Smooth muscle cell (in vitro differentiated cells): ENCODE results near the gene ICA1. TPM values are rescaled to one million over a fixed set of nuclear protein-coding genes. Genes with fewer than 3 reads are reported as not detected.

Experiments
- DNase-seq: peaks from one replicate; lab custom pipeline; 2025; ENCODE audit not compliant: unreplicated experiment; lab: John Stamatoyannopoulos, UW
- H2AFZ ChIP-seq: fragments of 200-600 bp; sonication (generic); 2 replicates; pipeline ENCODE4 v1.6.0; 2016; ENCODE audit warnings: antibody characterized with exemption, low read depth, mild to moderate bottlenecking
- H3F3A ChIP-seq: fragments of 200-600 bp; sonication (generic); 2 replicates; pipeline ENCODE4 v1.6.0; 2017; ENCODE audit warnings: antibody characterized with exemption, low read depth
- H3K27ac ChIP-seq: fragments of 200-600 bp; sonication (generic); 2 replicates; pipeline ENCODE4 v1.5.1; 2016; ENCODE audit warnings: low read depth, mild to moderate bottlenecking
- H3K27me3 ChIP-seq: fragments of 200-600 bp; sonication (generic); 2 replicates; pipeline ENCODE4 v1.6.1; 2016; ENCODE audit warnings: low read depth, mild to moderate bottlenecking
- H3K36me3 ChIP-seq: fragments of 200-600 bp; sonication (generic); 2 replicates; pipeline ENCODE4 v1.5.1; 2016; ENCODE audit warnings: low read depth
- H3K4me1 ChIP-seq: fragments of 200-600 bp; sonication (generic); 2 replicates; pipeline ENCODE4 v1.5.1; 2016; ENCODE audit warnings: low read depth
- H3K4me2 ChIP-seq: fragments of 200-600 bp; sonication (generic); 2 replicates; pipeline ENCODE4 v1.6.0; 2016; ENCODE audit warnings: mild to moderate bottlenecking
- H3K4me3 ChIP-seq: fragments of 200-600 bp; sonication (generic); 2 replicates; pipeline ENCODE4 v1.5.1; 2016; ENCODE audit warnings: mild to moderate bottlenecking
- H3K79me2 ChIP-seq: fragments of 200-600 bp; sonication (generic); 2 replicates; pipeline ENCODE4 v1.6.0; 2016; ENCODE audit warnings: low read depth, mild to moderate bottlenecking
- H3K9ac ChIP-seq: fragments of 200-600 bp; sonication (generic); 2 replicates; pipeline ENCODE4 v1.6.0; 2016; ENCODE audit warnings: low read depth
- H3K9me3 ChIP-seq: fragments of 200-600 bp; sonication (generic); replicated peaks from 2 replicates; pipeline ENCODE4 v1.5.1; 2016; ENCODE audit warnings: low read depth
- H4K20me1 ChIP-seq: fragments of 200-600 bp; sonication (generic); 2 replicates; pipeline ENCODE4 v1.6.0; 2016; ENCODE audit warnings: low read depth
- WGBS: methylation state at CpG from one replicate; pipeline ENCODE4 v1.1.7; 2016; ENCODE audit warnings: low lambda C conversion rate; 5-methylcytosine and 5-hydroxymethylcytosine counted together
- polyA plus RNA-seq: library from polyadenylated mRNA; unstranded; fragments of >200 nt; fragmentation: Nextera tagmentation; extraction: Ambion mirVana; gene quantifications from 2 replicates; pipeline ENCODE4 v1.2.1, GENCODE V29; 2016
- total RNA-seq: library from RNA; depleted of rRNA; stranded (reverse); fragments of >200 nt; gene quantifications from 2 replicates; pipeline ENCODE4 v1.2.3, GENCODE V29; 2014
- TF ChIP-seq, protein P1 (sequence below): fragments of 200-600 bp; sonication (generic); IDR thresholded peaks from 2 replicates; pipeline ENCODE4 v1.5.1; 2017; ENCODE audit warnings: borderline replicate concordance, mild to moderate bottlenecking, antibody characterized with exemption; ENCODE audit not compliant: insufficient read depth, poor library complexity, severe bottlenecking

Gene ICA1
- total and polyA plus RNA-seq, 2 experiments from 2014 or later = 4.3 to 5.0 TPM

DNA sequence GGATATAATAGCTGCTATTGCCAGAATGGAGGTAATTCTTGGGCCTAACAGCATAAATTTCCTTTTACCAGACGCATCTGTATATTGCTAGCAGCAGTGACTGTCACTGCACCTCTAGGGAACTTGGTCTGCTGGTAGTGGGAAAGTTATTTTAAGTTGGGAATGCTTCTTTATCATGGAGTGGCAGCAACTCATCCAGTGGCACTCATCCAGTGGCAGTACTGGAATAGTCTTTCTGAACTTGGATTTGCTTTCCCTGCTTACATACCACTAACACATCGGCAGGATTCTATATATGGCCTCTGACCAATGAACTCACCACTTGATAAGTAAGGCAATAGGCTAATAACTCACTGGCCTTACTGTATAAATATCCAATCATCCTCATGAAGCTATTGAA is 22.0 kb upstream of the ICA1 start:
- DNase-seq = no peak
- Histone ChIP-seq H3K9ac (no peak overlapping the region), H3K27ac (no peak overlapping the region), H3K4me1 (no peaks in the 10 kb centered on the region), H3K36me3 (no peaks in the 10 kb centered on the region), H3F3A (no peaks in the 10 kb centered on the region), H3K4me2 (no peak overlapping the region), H3K79me2 (no peaks in the 10 kb centered on the region), H3K27me3 (no peaks in the 10 kb centered on the region), H4K20me1 (no peaks in the 10 kb centered on the region), H3K4me3 (no peak overlapping the region), H3K9me3 (no peaks in the 10 kb centered on the region), H2AFZ (no peak overlapping the region)
- 84% methylated on average over 2 of the region's 2 CpGs for WGBS
- TF ChIP-seq, protein P1, sequence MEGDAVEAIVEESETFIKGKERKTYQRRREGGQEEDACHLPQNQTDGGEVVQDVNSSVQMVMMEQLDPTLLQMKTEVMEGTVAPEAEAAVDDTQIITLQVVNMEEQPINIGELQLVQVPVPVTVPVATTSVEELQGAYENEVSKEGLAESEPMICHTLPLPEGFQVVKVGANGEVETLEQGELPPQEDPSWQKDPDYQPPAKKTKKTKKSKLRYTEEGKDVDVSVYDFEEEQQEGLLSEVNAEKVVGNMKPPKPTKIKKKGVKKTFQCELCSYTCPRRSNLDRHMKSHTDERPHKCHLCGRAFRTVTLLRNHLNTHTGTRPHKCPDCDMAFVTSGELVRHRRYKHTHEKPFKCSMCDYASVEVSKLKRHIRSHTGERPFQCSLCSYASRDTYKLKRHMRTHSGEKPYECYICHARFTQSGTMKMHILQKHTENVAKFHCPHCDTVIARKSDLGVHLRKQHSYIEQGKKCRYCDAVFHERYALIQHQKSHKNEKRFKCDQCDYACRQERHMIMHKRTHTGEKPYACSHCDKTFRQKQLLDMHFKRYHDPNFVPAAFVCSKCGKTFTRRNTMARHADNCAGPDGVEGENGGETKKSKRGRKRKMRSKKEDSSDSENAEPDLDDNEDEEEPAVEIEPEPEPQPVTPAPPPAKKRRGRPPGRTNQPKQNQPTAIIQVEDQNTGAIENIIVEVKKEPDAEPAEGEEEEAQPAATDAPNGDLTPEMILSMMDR = no peak

DNA sequence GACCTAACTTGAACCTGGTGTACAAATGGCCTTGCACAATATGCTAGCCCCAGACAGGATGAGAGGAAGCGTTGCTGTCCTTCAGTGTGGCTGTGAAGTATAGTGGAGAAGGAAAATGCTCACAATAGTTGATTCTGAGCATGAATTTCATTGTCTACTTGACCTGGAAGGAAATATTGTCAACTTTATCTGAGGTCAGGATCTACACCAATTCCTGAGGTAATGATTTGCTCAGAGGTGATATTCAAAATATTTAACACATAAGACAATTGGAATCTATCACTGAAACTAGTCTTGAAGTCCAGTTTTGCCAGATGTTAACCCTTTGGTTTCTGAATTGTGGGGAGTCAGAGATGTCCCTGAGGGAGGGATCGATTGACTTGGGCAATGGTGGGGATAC is 20.9 kb upstream of the ICA1 start:
- H3K4me1 ChIP-seq = no peaks in the 10 kb centered on the region
- no peak overlapping the region for H3K27ac ChIP-seq
- DNase-seq = no peak
- no peaks in the 10 kb centered on the region for H3K9me3 ChIP-seq
- H3K36me3 ChIP-seq = no peaks in the 10 kb centered on the region
- H4K20me1 ChIP-seq = no peaks in the 10 kb centered on the region
- H3K27me3 ChIP-seq = no peaks in the 10 kb centered on the region
- no peaks in the 10 kb centered on the region for H3F3A ChIP-seq
- H3K79me2 ChIP-seq = no peaks in the 10 kb centered on the region
- H3K4me3 ChIP-seq = no peak overlapping the region
- no peak overlapping the region for H2AFZ ChIP-seq
- 95% methylated on average over 2 of the region's 2 CpGs for WGBS
- H3K4me2 ChIP-seq = no peak overlapping the region
- no peak overlapping the region for H3K9ac ChIP-seq
- TF ChIP-seq, protein P1 = no peak

DNA sequence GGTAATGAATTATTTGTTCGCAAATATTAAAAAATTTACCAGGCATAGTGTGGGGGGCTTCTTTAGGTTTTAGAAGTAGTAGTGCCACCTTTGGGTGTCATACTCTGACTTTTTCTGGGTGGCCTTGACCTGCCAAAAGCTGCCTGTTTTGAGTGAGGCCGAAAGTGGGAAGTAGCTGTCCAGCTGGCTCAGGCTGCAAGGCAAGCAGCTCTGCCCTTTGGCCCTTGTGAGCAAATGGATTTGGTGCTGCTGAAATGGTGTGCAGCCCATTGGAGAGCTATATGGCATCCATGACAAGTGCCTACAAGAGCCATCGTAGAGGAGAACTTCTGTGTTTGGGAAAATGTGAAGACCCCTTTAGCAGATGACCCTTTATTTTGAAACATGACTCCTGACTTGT is 20.2 kb upstream of the ICA1 start:
- Histone ChIP-seq H4K20me1 (no peaks in the 10 kb centered on the region), H3K4me2 (no peak overlapping the region), H2AFZ (no peak overlapping the region), H3K79me2 (no peaks in the 10 kb centered on the region), H3K9me3 (no peaks in the 10 kb centered on the region), H3F3A (no peaks in the 10 kb centered on the region), H3K9ac (no peak overlapping the region), H3K27ac (no peak overlapping the region), H3K4me3 (no peak overlapping the region), H3K4me1 (no peaks in the 10 kb centered on the region), H3K27me3 (no peaks in the 10 kb centered on the region), H3K36me3 (no peaks in the 10 kb centered on the region)
- no peak for DNase-seq
- 93% methylated on average over 3 of the region's 3 CpGs for WGBS
- TF ChIP-seq, protein P1 = no peak

DNA sequence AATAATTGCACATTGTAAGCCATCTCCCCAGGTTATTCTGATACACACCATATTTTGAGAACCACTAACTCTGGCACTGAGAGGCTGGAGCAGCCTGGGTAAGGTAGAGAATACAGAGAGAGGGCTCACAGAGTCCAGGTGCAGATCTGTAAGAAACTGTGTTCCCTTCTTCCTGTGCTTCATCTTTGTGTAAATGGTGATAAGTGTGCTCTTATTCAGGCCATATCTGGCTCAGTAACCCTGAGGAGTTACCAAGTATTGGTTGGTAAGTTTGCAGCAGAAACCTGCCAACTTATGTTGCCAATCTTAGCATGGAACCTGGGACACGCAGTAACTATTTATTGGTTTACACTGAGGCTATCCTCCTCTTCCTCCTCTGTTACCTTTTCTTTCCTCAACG is 16.2 kb upstream of the ICA1 start:
- TF ChIP-seq, protein P1 = no peak
- Histone ChIP-seq H3K9me3 (no peaks in the 10 kb centered on the region), H3K36me3 (no peaks in the 10 kb centered on the region), H3F3A (no peaks in the 10 kb centered on the region), H3K79me2 (no peaks in the 10 kb centered on the region), H3K4me3 (no peak overlapping the region), H3K4me1 (no peaks in the 10 kb centered on the region), H3K27ac (no peak overlapping the region), H3K27me3 (no peaks in the 10 kb centered on the region), H3K9ac (no peak overlapping the region), H3K4me2 (no peak overlapping the region), H4K20me1 (no peaks in the 10 kb centered on the region), H2AFZ (no peak overlapping the region)
- DNase-seq = no peak
- 70% methylated on average over 2 of the region's 2 CpGs for WGBS
